WTC11 (cell line): ENCODE data around the gene EDEM2. TPM values are rescaled to one million over a fixed set of nuclear protein-coding genes. Genes with fewer than 3 reads are reported as not detected.

Experiments used
- ATAC-seq: fragments of 200-7000 bp; cut with Tn5 transposase; 2 replicates; pipeline ENCODE4 v1.10.0; 2021; ENCODE audit warnings: mild to moderate bottlenecking, moderate library complexity
- CTCF ChIA-PET: fragments of 300-600 bp; sonication (Branson Sonifier 250); formaldehyde crosslinking; loops from one replicate; lab custom pipeline; 2021; ENCODE audit warnings: antibody characterized with exemption; lab: Charles Lee
- POLR2A ChIA-PET: fragments of 350-600 bp; sonication (Branson Sonifier 250); formaldehyde crosslinking; loops from one replicate; lab custom pipeline; 2021; ENCODE audit warnings: antibody characterized with exemption; lab: Charles Lee
- DNase-seq: peaks from one replicate; pipeline ENCODE4 v3.0.0; 2021; ENCODE audit warnings: low spot score
- H3K27ac Mint-ChIP-seq: 2 replicates; pipeline ENCODE4 v1.8.0; 2021; ENCODE audit warnings: mixed read lengths
- H3K27me3 Mint-ChIP-seq: 2 replicates; pipeline ENCODE4 v1.8.0; 2021; ENCODE audit warnings: low read depth, mild to moderate bottlenecking, moderate library complexity, mixed read lengths
- H3K36me3 Mint-ChIP-seq: 2 replicates; pipeline ENCODE4 v1.8.0; 2021; ENCODE audit warnings: mixed read lengths
- H3K4me1 Mint-ChIP-seq: 2 replicates; pipeline ENCODE4 v1.8.0; 2022; ENCODE audit warnings: mixed read lengths
- H3K4me3 Mint-ChIP-seq: 2 replicates; pipeline ENCODE4 v1.8.0; 2021; ENCODE audit warnings: mild to moderate bottlenecking, moderate library complexity, mixed read lengths
- H3K9me3 Mint-ChIP-seq: 2 replicates; pipeline ENCODE4 v1.8.0; 2021; ENCODE audit warnings: mixed read lengths
- ESRRA ChIP-seq: sonication (generic); formaldehyde crosslinking; IDR thresholded peaks from 2 replicates; pipeline ENCODE4 v1.8.1; 2022; ENCODE audit warnings: mild to moderate bottlenecking, missing genetic modification reagents, borderline replicate concordance
- HMGA2 ChIP-seq: fragments of 250-450 bp; sonication (Bioruptor Pico); IDR thresholded peaks from 2 replicates; pipeline ENCODE4 v1.4.0; 2021; ENCODE audit warnings: mild to moderate bottlenecking, moderate library complexity
- IRF2 ChIP-seq: sonication (generic); formaldehyde crosslinking; IDR thresholded peaks from 2 replicates; pipeline ENCODE4 v1.8.0; 2022; ENCODE audit warnings: low read depth, missing genetic modification reagents, borderline replicate concordance
- MYBL2 ChIP-seq: sonication (generic); formaldehyde crosslinking; IDR thresholded peaks from 2 replicates; pipeline ENCODE4 v1.8.1; 2023; ENCODE audit warnings: mild to moderate bottlenecking, moderate library complexity, missing genetic modification reagents
- OVOL2 ChIP-seq: fragments of 250-450 bp; sonication (Bioruptor Pico); IDR thresholded peaks from 2 replicates; pipeline ENCODE4 v1.9.0; 2021; ENCODE audit warnings: mild to moderate bottlenecking, borderline replicate concordance
- RELA ChIP-seq: sonication (generic); formaldehyde crosslinking; IDR thresholded peaks from 2 replicates; pipeline ENCODE4 v1.8.1; 2022; ENCODE audit warnings: missing genetic modification reagents, mild to moderate bottlenecking, borderline replicate concordance
- SMAD3 ChIP-seq: sonication (generic); formaldehyde crosslinking; IDR thresholded peaks from 2 replicates; pipeline ENCODE4 v1.8.0; 2022; ENCODE audit warnings: missing genetic modification reagents, mild to moderate bottlenecking, borderline replicate concordance
- SMAD4 ChIP-seq: sonication (generic); formaldehyde crosslinking; IDR thresholded peaks from 2 replicates; pipeline ENCODE4 v1.8.0; 2022; ENCODE audit warnings: mild to moderate bottlenecking, missing genetic modification reagents
- ZBTB21 ChIP-seq: sonication (generic); formaldehyde crosslinking; IDR thresholded peaks from 2 replicates; pipeline ENCODE4 v1.8.1; 2023; ENCODE audit warnings: mild to moderate bottlenecking, missing genetic modification reagents, borderline replicate concordance
- ZNF232 ChIP-seq: sonication (generic); formaldehyde crosslinking; IDR thresholded peaks from 2 replicates; pipeline ENCODE4 v1.8.0; 2022; ENCODE audit warnings: mild to moderate bottlenecking, missing genetic modification reagents
- ZNF317 ChIP-seq: sonication (generic); formaldehyde crosslinking; IDR thresholded peaks from 2 replicates; pipeline ENCODE4 v1.8.1; 2023; ENCODE audit warnings: low read depth, mild to moderate bottlenecking, moderate library complexity, missing genetic modification reagents, borderline replicate concordance
- total RNA-seq: library from RNA; stranded (reverse); gene quantifications from 3 replicates; pipeline ENCODE4 v1.2.3, GENCODE V29; 2021
- TF ChIP-seq, protein P1 (sequence below): sonication (generic); formaldehyde crosslinking; IDR thresholded peaks from 2 replicates; pipeline ENCODE4 v1.8.1; 2023; ENCODE audit warnings: mild to moderate bottlenecking, missing genetic modification reagents
- TF ChIP-seq, protein P2 (sequence below): sonication (generic); formaldehyde crosslinking; IDR thresholded peaks from 2 replicates; pipeline ENCODE4 v1.8.0; 2023; ENCODE audit warnings: mild to moderate bottlenecking, missing genetic modification reagents
- TF ChIP-seq, protein P3 (sequence below): sonication (generic); formaldehyde crosslinking; IDR thresholded peaks from 2 replicates; pipeline ENCODE4 v1.8.1; 2023; ENCODE audit warnings: mild to moderate bottlenecking, missing genetic modification reagents, borderline replicate concordance
- TF ChIP-seq, protein P4 (sequence below): sonication (generic); formaldehyde crosslinking; IDR thresholded peaks from 2 replicates; pipeline ENCODE4 v1.8.1; 2023; ENCODE audit warnings: mild to moderate bottlenecking, moderate library complexity, missing genetic modification reagents
- TF ChIP-seq, protein P5 (sequence below): sonication (generic); formaldehyde crosslinking; IDR thresholded peaks from 2 replicates; pipeline ENCODE4 v1.8.1; 2023; ENCODE audit warnings: mild to moderate bottlenecking, missing genetic modification reagents

The EDEM2 gene
- total RNA-seq, 1 experiment from 2014 or later = 22.7 TPM

DNA sequence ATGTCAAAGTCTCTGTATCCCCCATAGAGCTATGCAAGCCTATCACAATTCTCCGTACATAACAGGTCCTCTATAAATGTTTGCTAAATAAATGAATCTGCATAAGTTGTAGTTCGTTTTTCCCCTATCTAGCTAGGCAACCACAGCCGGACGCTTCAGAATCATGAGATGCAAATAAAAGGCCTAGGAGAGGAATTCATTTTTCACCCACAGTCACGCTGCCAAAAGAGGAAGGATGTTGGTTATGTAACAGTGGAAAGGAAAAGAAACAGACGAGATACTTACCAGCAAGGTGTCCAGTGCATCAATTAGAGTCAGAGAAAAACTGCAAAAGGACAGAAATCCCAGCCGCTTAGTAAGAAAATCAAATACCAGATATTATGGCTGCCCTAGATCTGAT is 2.4 kb downstream of the EDEM2 start:
- TF ChIP-seq, protein P1, sequence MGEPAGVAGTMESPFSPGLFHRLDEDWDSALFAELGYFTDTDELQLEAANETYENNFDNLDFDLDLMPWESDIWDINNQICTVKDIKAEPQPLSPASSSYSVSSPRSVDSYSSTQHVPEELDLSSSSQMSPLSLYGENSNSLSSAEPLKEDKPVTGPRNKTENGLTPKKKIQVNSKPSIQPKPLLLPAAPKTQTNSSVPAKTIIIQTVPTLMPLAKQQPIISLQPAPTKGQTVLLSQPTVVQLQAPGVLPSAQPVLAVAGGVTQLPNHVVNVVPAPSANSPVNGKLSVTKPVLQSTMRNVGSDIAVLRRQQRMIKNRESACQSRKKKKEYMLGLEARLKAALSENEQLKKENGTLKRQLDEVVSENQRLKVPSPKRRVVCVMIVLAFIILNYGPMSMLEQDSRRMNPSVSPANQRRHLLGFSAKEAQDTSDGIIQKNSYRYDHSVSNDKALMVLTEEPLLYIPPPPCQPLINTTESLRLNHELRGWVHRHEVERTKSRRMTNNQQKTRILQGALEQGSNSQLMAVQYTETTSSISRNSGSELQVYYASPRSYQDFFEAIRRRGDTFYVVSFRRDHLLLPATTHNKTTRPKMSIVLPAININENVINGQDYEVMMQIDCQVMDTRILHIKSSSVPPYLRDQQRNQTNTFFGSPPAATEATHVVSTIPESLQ (CRISPR knock-in tag) = no peak
- TF ChIP-seq ESRRA (no peak), ZBTB21 (CRISPR knock-in tag) (no peak), SMAD3 (no peak)
- TF ChIP-seq, protein P2, sequence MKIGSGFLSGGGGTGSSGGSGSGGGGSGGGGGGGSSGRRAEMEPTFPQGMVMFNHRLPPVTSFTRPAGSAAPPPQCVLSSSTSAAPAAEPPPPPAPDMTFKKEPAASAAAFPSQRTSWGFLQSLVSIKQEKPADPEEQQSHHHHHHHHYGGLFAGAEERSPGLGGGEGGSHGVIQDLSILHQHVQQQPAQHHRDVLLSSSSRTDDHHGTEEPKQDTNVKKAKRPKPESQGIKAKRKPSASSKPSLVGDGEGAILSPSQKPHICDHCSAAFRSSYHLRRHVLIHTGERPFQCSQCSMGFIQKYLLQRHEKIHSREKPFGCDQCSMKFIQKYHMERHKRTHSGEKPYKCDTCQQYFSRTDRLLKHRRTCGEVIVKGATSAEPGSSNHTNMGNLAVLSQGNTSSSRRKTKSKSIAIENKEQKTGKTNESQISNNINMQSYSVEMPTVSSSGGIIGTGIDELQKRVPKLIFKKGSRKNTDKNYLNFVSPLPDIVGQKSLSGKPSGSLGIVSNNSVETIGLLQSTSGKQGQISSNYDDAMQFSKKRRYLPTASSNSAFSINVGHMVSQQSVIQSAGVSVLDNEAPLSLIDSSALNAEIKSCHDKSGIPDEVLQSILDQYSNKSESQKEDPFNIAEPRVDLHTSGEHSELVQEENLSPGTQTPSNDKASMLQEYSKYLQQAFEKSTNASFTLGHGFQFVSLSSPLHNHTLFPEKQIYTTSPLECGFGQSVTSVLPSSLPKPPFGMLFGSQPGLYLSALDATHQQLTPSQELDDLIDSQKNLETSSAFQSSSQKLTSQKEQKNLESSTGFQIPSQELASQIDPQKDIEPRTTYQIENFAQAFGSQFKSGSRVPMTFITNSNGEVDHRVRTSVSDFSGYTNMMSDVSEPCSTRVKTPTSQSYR = no peak
- H3K27ac Mint-ChIP-seq = no peak overlapping the region
- no peak overlapping the region for H3K4me3 Mint-ChIP-seq
- no peaks in the 10 kb centered on the region for H3K27me3 Mint-ChIP-seq
- peaks cover 18% of the 10 kb centered on the region for H3K4me1 Mint-ChIP-seq
- no peaks in the 10 kb centered on the region for H3K9me3 Mint-ChIP-seq
- POLR2A ChIA-PET = interaction anchor here (0.5 to 3.6 kb wide), 2 partner anchors 65 to 119 kb away, joined by 3 to 24 read pairs; no protein-coding TSS in a partner anchor
- CTCF ChIA-PET = interaction anchor here (0.5 to 3.8 kb wide), 56 partner anchors 8 to 303 kb away, joined by 3 to 76 read pairs (median 5); partner anchors contain the start of genes EIF6, MMP24, MMP24OS and MYH7B
- DNase-seq (no peak), ATAC-seq (no peak)
- H3K36me3 Mint-ChIP-seq = peaks cover 14% of the 10 kb centered on the region

DNA sequence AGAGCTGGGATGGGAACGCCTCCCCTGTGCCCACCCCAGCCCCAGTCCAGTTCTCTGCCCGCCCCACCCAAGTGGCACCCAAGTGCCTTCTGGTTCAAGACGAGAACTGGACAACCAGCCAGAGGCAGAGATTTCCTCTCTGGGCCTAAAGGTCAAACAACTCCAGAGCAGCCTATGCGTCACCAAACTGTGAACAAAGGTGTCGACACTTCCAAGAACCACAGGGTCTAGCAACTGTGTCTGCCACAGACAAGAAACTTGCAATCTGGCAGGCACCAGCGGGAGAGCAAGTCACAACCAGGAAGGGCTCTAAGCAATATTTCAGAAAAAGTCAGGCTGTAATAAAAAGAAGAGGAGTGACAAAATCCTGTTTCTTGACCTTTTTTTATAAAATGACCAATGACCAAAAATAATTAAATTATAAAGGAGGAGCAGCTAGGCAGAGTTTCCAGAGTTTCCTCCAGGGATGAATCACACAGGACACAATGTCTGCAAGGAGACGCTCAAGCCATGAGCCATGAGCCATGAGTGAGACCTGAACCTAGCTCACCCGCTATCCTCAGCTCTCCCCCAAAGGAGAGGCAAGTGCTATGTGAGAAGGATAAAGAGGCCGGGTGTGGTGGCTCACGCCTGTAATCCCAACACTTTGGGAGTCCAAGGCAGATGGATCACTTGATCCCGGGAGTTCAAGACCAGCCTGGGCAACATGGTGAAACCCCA is 11.1 kb downstream of the EDEM2 start:
- H3K36me3 Mint-ChIP-seq = peaks cover 38% of the 10 kb centered on the region
- no peaks in the 10 kb centered on the region for H3K4me1 Mint-ChIP-seq
- ChIA-PET POLR2A (no interaction called here), CTCF (interaction anchor here (1.4 kb wide), 1 partner anchor 9 kb away, joined by 7 read pairs; no protein-coding TSS in a partner anchor)
- H3K27me3 Mint-ChIP-seq = no peaks in the 10 kb centered on the region
- ATAC-seq (no peak), DNase-seq (no peak)
- no peak for TF ChIP-seq HMGA2 (CRISPR knock-in tag)
- TF ChIP-seq, protein P3, sequence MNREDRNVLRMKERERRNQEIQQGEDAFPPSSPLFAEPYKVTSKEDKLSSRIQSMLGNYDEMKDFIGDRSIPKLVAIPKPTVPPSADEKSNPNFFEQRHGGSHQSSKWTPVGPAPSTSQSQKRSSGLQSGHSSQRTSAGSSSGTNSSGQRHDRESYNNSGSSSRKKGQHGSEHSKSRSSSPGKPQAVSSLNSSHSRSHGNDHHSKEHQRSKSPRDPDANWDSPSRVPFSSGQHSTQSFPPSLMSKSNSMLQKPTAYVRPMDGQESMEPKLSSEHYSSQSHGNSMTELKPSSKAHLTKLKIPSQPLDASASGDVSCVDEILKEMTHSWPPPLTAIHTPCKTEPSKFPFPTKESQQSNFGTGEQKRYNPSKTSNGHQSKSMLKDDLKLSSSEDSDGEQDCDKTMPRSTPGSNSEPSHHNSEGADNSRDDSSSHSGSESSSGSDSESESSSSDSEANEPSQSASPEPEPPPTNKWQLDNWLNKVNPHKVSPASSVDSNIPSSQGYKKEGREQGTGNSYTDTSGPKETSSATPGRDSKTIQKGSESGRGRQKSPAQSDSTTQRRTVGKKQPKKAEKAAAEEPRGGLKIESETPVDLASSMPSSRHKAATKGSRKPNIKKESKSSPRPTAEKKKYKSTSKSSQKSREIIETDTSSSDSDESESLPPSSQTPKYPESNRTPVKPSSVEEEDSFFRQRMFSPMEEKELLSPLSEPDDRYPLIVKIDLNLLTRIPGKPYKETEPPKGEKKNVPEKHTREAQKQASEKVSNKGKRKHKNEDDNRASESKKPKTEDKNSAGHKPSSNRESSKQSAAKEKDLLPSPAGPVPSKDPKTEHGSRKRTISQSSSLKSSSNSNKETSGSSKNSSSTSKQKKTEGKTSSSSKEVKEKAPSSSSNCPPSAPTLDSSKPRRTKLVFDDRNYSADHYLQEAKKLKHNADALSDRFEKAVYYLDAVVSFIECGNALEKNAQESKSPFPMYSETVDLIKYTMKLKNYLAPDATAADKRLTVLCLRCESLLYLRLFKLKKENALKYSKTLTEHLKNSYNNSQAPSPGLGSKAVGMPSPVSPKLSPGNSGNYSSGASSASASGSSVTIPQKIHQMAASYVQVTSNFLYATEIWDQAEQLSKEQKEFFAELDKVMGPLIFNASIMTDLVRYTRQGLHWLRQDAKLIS = no peak
- no peak for TF ChIP-seq SMAD4 (CRISPR knock-in tag)
- no peak for TF ChIP-seq ZNF232 (CRISPR knock-in tag)
- TF ChIP-seq IRF2 (CRISPR knock-in tag) = no peak
- TF ChIP-seq MYBL2 = no peak
- no peak for TF ChIP-seq ZNF317 (CRISPR knock-in tag)
- H3K9me3 Mint-ChIP-seq = no peaks in the 10 kb centered on the region
- no peak overlapping the region for H3K27ac Mint-ChIP-seq
- no peak overlapping the region for H3K4me3 Mint-ChIP-seq

DNA sequence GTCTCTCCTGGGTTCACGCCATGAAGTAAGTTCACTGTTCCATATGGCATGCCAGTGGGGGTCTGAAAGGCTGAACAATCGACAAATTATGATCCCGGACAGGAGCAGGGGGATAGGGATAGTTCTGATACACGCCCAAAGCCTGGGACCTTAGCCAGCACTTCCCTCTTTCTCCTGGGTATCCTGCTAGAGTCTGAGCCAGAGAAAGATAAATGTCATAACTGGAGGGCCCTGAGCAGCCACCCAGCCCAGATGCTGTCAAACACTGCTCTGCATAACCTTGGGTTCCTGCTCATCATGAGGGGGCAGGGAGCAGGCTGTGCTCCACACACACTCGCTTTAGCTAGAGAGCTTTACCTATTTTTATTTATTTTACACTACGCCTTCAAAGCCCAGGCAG is 12.3 kb downstream of the EDEM2 start:
- Mint-ChIP-seq H3K27ac (no peak overlapping the region), H3K4me1 (no peaks in the 10 kb centered on the region), H3K9me3 (no peaks in the 10 kb centered on the region), H3K4me3 (no peak overlapping the region), H3K27me3 (no peaks in the 10 kb centered on the region), H3K36me3 (peaks cover 34% of the 10 kb centered on the region)
- ATAC-seq = no peak
- DNase-seq = no peak
- no peak for TF ChIP-seq RELA (CRISPR knock-in tag)
- TF ChIP-seq MYBL2 = no peak
- no peak for TF ChIP-seq OVOL2 (CRISPR knock-in tag)
- TF ChIP-seq, protein P4, sequence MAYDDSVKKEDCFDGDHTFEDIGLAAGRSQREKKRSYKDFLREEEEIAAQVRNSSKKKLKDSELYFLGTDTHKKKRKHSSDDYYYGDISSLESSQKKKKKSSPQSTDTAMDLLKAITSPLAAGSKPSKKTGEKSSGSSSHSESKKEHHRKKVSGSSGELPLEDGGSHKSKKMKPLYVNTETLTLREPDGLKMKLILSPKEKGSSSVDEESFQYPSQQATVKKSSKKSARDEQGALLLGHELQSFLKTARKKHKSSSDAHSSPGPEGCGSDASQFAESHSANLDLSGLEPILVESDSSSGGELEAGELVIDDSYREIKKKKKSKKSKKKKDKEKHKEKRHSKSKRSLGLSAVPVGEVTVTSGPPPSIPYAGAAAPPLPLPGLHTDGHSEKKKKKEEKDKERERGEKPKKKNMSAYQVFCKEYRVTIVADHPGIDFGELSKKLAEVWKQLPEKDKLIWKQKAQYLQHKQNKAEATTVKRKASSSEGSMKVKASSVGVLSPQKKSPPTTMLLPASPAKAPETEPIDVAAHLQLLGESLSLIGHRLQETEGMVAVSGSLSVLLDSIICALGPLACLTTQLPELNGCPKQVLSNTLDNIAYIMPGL = no peak
- TF ChIP-seq, protein P5, sequence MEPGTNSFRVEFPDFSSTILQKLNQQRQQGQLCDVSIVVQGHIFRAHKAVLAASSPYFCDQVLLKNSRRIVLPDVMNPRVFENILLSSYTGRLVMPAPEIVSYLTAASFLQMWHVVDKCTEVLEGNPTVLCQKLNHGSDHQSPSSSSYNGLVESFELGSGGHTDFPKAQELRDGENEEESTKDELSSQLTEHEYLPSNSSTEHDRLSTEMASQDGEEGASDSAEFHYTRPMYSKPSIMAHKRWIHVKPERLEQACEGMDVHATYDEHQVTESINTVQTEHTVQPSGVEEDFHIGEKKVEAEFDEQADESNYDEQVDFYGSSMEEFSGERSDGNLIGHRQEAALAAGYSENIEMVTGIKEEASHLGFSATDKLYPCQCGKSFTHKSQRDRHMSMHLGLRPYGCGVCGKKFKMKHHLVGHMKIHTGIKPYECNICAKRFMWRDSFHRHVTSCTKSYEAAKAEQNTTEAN (CRISPR knock-in tag) = no peak
- TF ChIP-seq SMAD4 (CRISPR knock-in tag) = no peak
- POLR2A ChIA-PET = no interaction called here
- CTCF ChIA-PET = no interaction called here
